ENCODE measurements around the gene ASB16. TPM values are rescaled to one million over a fixed set of nuclear protein-coding genes. Genes with fewer than 3 reads are reported as not detected.

Gene ASB16
- total and polyA plus RNA-seq, 9 of the 15 experiments (the other 6 are each of a cell fraction or from before 2014, with no cell fraction given), result 0.03 to 0.07 TPM; not detected in 7

- Histone ChIP-seq H3K9me3 (replicated peaks; ENCODE audit: control insufficient read depth, insufficient read depth, low read depth, low read length) (no peaks in the 10 kb centered on the region), H3K79me2 (ENCODE audit: control insufficient read depth, insufficient read depth, low read length) (peaks cover 53% of the 10 kb centered on the region), H3K27me3 (ENCODE audit: control insufficient read depth in 2 of 2, insufficient read depth in 2 of 2, low read length in 2 of 2) (no peaks in the 10 kb centered on the region), H4K20me1 (replicated peaks; ENCODE audit: control insufficient read depth, insufficient read depth, low read length) (peaks cover 13% of the 10 kb centered on the region; the same call in 1 of the 2 replicates), H3K9ac (ENCODE audit: insufficient read depth in 1 of 2, low read depth in 2 of 2, low read length in 2 of 2) (no peak overlapping the region), H3K4me1 (replicated peaks in 1 of 2; ENCODE audit: control insufficient read depth in 2 of 2, insufficient read depth in 2 of 2, low read length in 2 of 2) (peaks cover 27 to 28% of the 10 kb centered on the region in 2 experiments; a peak in 4 of 5 replicates), H3K36me3 (ENCODE audit: control insufficient read depth, insufficient read depth, low read length) (peaks cover 65% of the 10 kb centered on the region), H2AFZ (ENCODE audit: low read depth, low read length) (no peak overlapping the region), H3K4me2 (ENCODE audit: insufficient read depth, low read length) (no peak overlapping the region), H3K4me3 (no peak overlapping the region), H3K9me1 (ENCODE audit: control insufficient read depth, insufficient read depth, low read length) (no peaks in the 10 kb centered on the region), H3K27ac (ENCODE audit: extremely low read depth, low read depth, low read length) (no peak overlapping the region)
- no peak for FAIRE-seq
- ChIA-PET POLR2A (interaction anchor here (0.6 to 4.0 kb wide), 6 partner anchors 9 to 240 kb away, joined by 3 to 20 read pairs (median 3); partner anchors contain the start of gene TMUB2), CTCF (ENCODE audit: low intra/inter-chr PET ratio) (no interaction called here)
- BruUV-seq (replicated peaks), result no TSS peak
- in situ Hi-C loops (cut with MboI), result no loop called here
- WGBS (ENCODE audit: insufficient coverage, low coverage, missing lambda C conversion rate), result 11% methylated on average over 2 of the region's 2 CpGs
- ATAC-seq, result no peak
- DNase-seq (ENCODE audit: extremely low read depth in 1 of 4, low spot score in 3 of 4), result peak in 1 of 4 experiments; percentile 18
- intact Hi-C loops (cut with micrococcal nuclease), result no loop called here
- TF ChIP-seq RBFOX2 (IDR thresholded peaks at IDR 0.05; ENCODE audit: low read depth, low read length), result 0 out of 2 replicates have a peak, but pooled peaks have one; percentile 5
- peak; percentile 35; the same call in 1 of the 2 replicates for TF ChIP-seq ATF3 (IDR thresholded peaks at IDR 0.05)
- TF ChIP-seq ATF3 (CRISPR knock-in tag; conservative IDR thresholded peaks at IDR 0.05), result no peak
- TF ChIP-seq, protein P1, sequence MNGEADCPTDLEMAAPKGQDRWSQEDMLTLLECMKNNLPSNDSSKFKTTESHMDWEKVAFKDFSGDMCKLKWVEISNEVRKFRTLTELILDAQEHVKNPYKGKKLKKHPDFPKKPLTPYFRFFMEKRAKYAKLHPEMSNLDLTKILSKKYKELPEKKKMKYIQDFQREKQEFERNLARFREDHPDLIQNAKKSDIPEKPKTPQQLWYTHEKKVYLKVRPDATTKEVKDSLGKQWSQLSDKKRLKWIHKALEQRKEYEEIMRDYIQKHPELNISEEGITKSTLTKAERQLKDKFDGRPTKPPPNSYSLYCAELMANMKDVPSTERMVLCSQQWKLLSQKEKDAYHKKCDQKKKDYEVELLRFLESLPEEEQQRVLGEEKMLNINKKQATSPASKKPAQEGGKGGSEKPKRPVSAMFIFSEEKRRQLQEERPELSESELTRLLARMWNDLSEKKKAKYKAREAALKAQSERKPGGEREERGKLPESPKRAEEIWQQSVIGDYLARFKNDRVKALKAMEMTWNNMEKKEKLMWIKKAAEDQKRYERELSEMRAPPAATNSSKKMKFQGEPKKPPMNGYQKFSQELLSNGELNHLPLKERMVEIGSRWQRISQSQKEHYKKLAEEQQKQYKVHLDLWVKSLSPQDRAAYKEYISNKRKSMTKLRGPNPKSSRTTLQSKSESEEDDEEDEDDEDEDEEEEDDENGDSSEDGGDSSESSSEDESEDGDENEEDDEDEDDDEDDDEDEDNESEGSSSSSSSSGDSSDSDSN (IDR thresholded peaks at IDR 0.05; ENCODE audit: borderline replicate concordance in 1 of 2, low read depth in 2 of 2, low read length in 2 of 2), result no peak
- peak; percentile 15; the same call in 1 of the 2 replicates for TF ChIP-seq CBFA2T3 (IDR thresholded peaks at IDR 0.05)
- 0 out of 2 replicates have a peak, but pooled peaks have one; percentile 25 for TF ChIP-seq ARID1B (IDR thresholded peaks at IDR 0.05)
- peak; percentile 23 for TF ChIP-seq ARHGAP35 (IDR thresholded peaks at IDR 0.05; ENCODE audit: partially characterized antibody)
- TF ChIP-seq, protein P2, sequence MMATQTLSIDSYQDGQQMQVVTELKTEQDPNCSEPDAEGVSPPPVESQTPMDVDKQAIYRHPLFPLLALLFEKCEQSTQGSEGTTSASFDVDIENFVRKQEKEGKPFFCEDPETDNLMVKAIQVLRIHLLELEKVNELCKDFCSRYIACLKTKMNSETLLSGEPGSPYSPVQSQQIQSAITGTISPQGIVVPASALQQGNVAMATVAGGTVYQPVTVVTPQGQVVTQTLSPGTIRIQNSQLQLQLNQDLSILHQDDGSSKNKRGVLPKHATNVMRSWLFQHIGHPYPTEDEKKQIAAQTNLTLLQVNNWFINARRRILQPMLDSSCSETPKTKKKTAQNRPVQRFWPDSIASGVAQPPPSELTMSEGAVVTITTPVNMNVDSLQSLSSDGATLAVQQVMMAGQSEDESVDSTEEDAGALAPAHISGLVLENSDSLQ (IDR thresholded peaks at IDR 0.05), result 0 out of 2 replicates have a peak, but pooled peaks have one; percentile 23
- 0 out of 2 replicates have a peak, but pooled peaks have one; percentile 26 for TF ChIP-seq DPF2 (IDR thresholded peaks at IDR 0.05)
- TF ChIP-seq, protein P3, sequence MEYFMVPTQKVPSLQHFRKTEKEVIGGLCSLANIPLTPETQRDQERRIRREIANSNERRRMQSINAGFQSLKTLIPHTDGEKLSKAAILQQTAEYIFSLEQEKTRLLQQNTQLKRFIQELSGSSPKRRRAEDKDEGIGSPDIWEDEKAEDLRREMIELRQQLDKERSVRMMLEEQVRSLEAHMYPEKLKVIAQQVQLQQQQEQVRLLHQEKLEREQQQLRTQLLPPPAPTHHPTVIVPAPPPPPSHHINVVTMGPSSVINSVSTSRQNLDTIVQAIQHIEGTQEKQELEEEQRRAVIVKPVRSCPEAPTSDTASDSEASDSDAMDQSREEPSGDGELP (CRISPR knock-in tag; IDR thresholded peaks at IDR 0.05; ENCODE audit: borderline replicate concordance), result peak; percentile 31; the same call in 1 of the 2 replicates
- 0 out of 2 replicates have a peak, but pooled peaks have one; percentile 38 for TF ChIP-seq NKRF (IDR thresholded peaks at IDR 0.05; ENCODE audit: borderline replicate concordance)
Observed at GRCh38 chr17:44146375-44147346, 23.8 kb upstream of the ASB16 start.
